ENCODE measurements around the gene ARL5A. TPM values are rescaled to one million over a fixed set of nuclear protein-coding genes. Genes with fewer than 3 reads are reported as not detected.

Gene ARL5A
- total and polyA plus RNA-seq, 9 of the 15 experiments (the other 6 are each of a cell fraction or from before 2014, with no cell fraction given) = 16.3 to 117 (median 88.4) TPM

GRCh38 chr2:151786483-151786882 lies 41.7 kb downstream of the ARL5A start:
- Histone ChIP-seq H3K4me2 (ENCODE audit: insufficient read depth, low read length) (no peak overlapping the region), H3K4me1 (replicated peaks in 1 of 2; ENCODE audit: control insufficient read depth in 2 of 2, insufficient read depth in 2 of 2, low read length in 2 of 2) (peaks cover 13 to 56% of the 10 kb centered on the region in 2 experiments), H2AFZ (ENCODE audit: low read depth, low read length) (no peak overlapping the region), H3K9me1 (ENCODE audit: control insufficient read depth, insufficient read depth, low read length) (no peaks in the 10 kb centered on the region), H4K20me1 (replicated peaks; ENCODE audit: control insufficient read depth, insufficient read depth, low read length) (no peaks in the 10 kb centered on the region), H3K27ac (ENCODE audit: extremely low read depth, low read depth, low read length) (no peak overlapping the region), H3K9me3 (replicated peaks; ENCODE audit: control insufficient read depth, insufficient read depth, low read depth, low read length) (no peaks in the 10 kb centered on the region), H3K9ac (ENCODE audit: insufficient read depth in 1 of 2, low read depth in 2 of 2, low read length in 2 of 2) (no peak overlapping the region), H3K4me3 (no peak overlapping the region), H3K36me3 (ENCODE audit: control insufficient read depth, insufficient read depth, low read length) (peaks cover 36% of the 10 kb centered on the region; the same call in 2 of the 3 replicates), H3K79me2 (ENCODE audit: control insufficient read depth, insufficient read depth, low read length) (no peaks in the 10 kb centered on the region), H3K27me3 (ENCODE audit: control insufficient read depth in 2 of 2, insufficient read depth in 2 of 2, low read length in 2 of 2) (no peaks in the 10 kb centered on the region)
- CTCF ChIA-PET (ENCODE audit: low intra/inter-chr PET ratio) = no interaction called here
- intact Hi-C loops (cut with micrococcal nuclease) = no loop called here
- TF ChIP-seq ZNF76 (CRISPR knock-in tag; IDR thresholded peaks at IDR 0.05; ENCODE audit: borderline replicate concordance) = no peak
- TF ChIP-seq C11orf30 (IDR thresholded peaks at IDR 0.05; ENCODE audit: low read depth) = peak; percentile 15; the same call in 1 of the 2 replicates
- BruUV-seq (replicated peaks) = no TSS peak
- ATAC-seq (no peak), FAIRE-seq (no peak), DNase-seq (ENCODE audit: extremely low read depth in 1 of 4, low spot score in 3 of 4) (no peak)
- WGBS (ENCODE audit: insufficient coverage, low coverage, missing lambda C conversion rate) = 91% methylated on average over 1 of the region's 1 CpG
- in situ Hi-C loops (cut with MboI) = no loop called here
- POLR2A ChIA-PET = interaction anchor here (1.4 to 2.4 kb wide), 3 partner anchors 9 to 13 kb away, joined by 4 to 8 read pairs (median 7); no protein-coding TSS in a partner anchor

GRCh38 chr2:151786077-151786476 lies 42.1 kb downstream of the ARL5A start:
- intact Hi-C loops (cut with micrococcal nuclease) = no loop called here
- H3K9me3 ChIP-seq (replicated peaks; ENCODE audit: control insufficient read depth, insufficient read depth, low read depth, low read length) = no peaks in the 10 kb centered on the region
- DNase-seq (ENCODE audit: extremely low read depth in 1 of 4, low spot score in 3 of 4) = no peak
- POLR2A ChIA-PET = interaction anchor here (0.5 to 2.4 kb wide), 4 partner anchors 9 to 73 kb away, joined by 3 to 8 read pairs (median 6); no protein-coding TSS in a partner anchor
- H4K20me1 ChIP-seq (replicated peaks; ENCODE audit: control insufficient read depth, insufficient read depth, low read length) = no peaks in the 10 kb centered on the region
- no peaks in the 10 kb centered on the region for H3K79me2 ChIP-seq (ENCODE audit: control insufficient read depth, insufficient read depth, low read length)
- ATAC-seq = no peak
- H3K27me3 ChIP-seq (ENCODE audit: control insufficient read depth in 2 of 2, insufficient read depth in 2 of 2, low read length in 2 of 2) = no peaks in the 10 kb centered on the region
- no peaks in the 10 kb centered on the region for H3K9me1 ChIP-seq (ENCODE audit: control insufficient read depth, insufficient read depth, low read length)
- BruUV-seq (replicated peaks) = no TSS peak
- no peak overlapping the region for H2AFZ ChIP-seq (ENCODE audit: low read depth, low read length)
- peaks cover 13 to 57% of the 10 kb centered on the region in 2 experiments for H3K4me1 ChIP-seq (replicated peaks in 1 of 2; ENCODE audit: control insufficient read depth in 2 of 2, insufficient read depth in 2 of 2, low read length in 2 of 2)
- in situ Hi-C loops (cut with MboI) = no loop called here
- 91% methylated on average over 5 of the region's 5 CpGs for WGBS (ENCODE audit: insufficient coverage, low coverage, missing lambda C conversion rate)
- H3K36me3 ChIP-seq (ENCODE audit: control insufficient read depth, insufficient read depth, low read length) = peaks cover 40% of the 10 kb centered on the region; the same call in 2 of the 3 replicates
- no peak overlapping the region for H3K27ac ChIP-seq (ENCODE audit: extremely low read depth, low read depth, low read length)
- FAIRE-seq = no peak
- no peak overlapping the region for H3K4me3 ChIP-seq
- CTCF ChIA-PET (ENCODE audit: low intra/inter-chr PET ratio) = no interaction called here
- TF ChIP-seq CXXC5 (CRISPR knock-in tag; IDR thresholded peaks at IDR 0.05) (0 out of 2 replicates have a peak, but pooled peaks have one; percentile 1), ZNF165 (CRISPR knock-in tag; IDR thresholded peaks at IDR 0.05; ENCODE audit: borderline replicate concordance) (no peak)
- H3K9ac ChIP-seq (ENCODE audit: insufficient read depth in 1 of 2, low read depth in 2 of 2, low read length in 2 of 2) = no peak overlapping the region
- H3K4me2 ChIP-seq (ENCODE audit: insufficient read depth, low read length) = no peak overlapping the region

Data from K562 (cell line).